Measurements from ENCODE around the gene B3GALT6.

The B3GALT6 gene

DNA sequence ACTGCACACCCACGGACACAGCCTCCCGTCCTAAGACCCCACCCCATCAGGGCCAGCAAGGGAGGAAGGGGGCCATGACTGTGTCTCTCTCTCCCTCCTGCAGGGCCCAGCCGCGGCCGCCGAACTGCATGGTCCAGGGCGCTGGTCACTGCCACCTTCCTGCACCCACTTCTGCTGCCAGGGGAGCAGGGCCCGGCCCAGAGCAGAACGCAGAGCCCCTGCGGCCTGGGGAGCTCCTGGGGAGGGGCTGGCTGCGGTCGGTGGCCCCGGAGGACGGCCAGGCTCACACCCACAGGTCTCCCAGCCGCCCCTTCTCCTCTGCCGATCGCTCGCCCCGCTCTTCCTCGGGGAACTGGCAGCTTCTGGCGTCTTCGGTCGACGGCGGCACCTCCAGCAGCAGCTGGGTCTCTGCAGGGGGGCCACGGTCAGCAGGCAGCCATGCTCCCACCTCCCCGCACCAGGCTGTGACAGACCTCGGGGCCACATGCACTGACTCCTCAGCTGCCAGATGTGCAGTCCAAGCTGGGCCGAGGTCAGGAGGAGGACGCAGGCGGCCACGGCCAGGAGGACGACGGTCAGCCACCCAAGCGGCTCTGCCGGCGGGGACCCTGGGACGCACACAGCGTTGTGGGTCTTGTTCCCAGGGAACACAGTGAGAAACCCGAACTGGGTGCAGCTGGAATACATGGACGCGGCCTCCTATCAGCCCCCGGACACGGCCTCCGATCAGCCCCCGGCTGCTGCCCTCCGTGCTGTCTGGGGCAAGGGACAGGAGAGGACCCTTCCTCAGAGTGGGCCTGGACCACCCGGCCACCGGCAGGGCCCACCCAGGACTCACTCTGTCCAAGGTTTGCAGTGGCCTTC, 28.2 kb upstream of the B3GALT6 start:
- no peak overlapping the region for H3K4me3 ChIP-seq (replicated peaks; ENCODE audit: low read depth, low read length)
- TF ChIP-seq, protein P1, sequence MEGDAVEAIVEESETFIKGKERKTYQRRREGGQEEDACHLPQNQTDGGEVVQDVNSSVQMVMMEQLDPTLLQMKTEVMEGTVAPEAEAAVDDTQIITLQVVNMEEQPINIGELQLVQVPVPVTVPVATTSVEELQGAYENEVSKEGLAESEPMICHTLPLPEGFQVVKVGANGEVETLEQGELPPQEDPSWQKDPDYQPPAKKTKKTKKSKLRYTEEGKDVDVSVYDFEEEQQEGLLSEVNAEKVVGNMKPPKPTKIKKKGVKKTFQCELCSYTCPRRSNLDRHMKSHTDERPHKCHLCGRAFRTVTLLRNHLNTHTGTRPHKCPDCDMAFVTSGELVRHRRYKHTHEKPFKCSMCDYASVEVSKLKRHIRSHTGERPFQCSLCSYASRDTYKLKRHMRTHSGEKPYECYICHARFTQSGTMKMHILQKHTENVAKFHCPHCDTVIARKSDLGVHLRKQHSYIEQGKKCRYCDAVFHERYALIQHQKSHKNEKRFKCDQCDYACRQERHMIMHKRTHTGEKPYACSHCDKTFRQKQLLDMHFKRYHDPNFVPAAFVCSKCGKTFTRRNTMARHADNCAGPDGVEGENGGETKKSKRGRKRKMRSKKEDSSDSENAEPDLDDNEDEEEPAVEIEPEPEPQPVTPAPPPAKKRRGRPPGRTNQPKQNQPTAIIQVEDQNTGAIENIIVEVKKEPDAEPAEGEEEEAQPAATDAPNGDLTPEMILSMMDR (IDR thresholded peaks at IDR 0.05; ENCODE audit: low read length, missing control alignments) = no peak

DNA sequence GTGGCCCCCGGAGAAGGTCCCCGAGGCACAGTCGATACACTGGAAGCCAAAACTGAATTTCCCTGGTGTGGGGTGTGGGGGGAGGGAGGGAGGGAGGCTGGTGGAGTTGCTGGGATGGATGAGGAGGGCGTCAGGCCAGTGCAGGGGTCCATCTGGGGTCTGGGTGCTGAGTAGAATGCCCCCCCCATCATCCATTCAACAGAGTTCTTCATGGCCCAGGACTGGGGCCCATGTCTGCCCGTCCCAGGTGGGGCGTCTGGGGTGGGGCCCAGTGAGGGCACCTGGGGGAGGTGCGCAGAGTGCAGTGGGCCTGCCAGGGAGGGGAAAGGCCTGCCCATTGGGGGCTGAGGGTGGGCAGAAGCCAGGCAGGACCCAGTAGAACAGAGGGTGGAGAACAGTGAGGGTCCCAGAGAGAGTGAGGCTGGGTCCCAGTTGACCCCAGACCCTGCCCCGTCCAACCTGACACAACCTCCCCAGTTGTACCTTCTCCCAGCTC, 27.6 kb upstream of the B3GALT6 start:
- no peak overlapping the region for H3K4me3 ChIP-seq (replicated peaks; ENCODE audit: low read depth, low read length)
- TF ChIP-seq, protein P1 (IDR thresholded peaks at IDR 0.05; ENCODE audit: low read length, missing control alignments) = no peak
- DNase-seq (ENCODE audit: low read depth) = no peak

More for the DNA sequence above, 28.2 kb upstream of the B3GALT6 start:
- DNase-seq (ENCODE audit: low read depth) = no peak

DNA sequence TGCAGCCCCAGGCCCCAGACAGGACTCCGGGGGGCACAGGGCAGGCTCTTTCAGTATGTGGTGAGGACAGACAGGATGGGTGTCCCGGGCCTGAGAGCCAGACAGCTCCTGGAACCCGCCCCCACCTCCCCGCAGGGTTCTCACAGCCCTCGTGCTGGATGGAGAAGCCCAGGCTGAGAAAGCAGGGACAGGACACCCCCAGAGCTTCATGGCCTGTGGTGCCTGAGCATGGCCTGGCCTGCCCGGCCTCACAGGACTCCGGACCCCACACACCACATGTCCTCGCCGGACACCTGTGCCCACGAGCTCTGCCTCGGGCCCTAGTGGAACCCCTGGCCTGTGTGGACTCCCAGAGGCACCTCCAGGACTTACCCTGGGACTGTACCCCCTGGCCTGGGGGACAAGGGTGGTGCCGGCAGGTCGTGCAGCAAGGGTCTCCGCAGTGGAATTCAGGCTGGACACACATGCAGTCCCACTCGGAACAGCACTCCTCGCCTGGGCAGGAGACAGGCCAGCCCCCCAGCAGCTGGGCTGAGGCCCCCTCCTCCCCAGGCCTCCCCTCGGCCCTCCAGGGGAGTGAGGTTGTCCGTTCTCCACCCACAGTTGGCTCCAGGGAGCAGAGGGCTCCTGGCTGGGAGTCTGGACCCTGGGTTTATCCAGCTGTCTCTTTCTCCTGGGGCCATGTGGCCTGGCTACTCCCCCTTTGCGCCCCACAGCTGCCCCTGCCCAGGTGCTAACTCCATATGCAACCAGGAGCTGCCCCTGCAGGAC, 26.9 kb upstream of the B3GALT6 start:
- TF ChIP-seq, protein P1 (IDR thresholded peaks at IDR 0.05; ENCODE audit: low read length, missing control alignments) = no peak
- DNase-seq (ENCODE audit: low read depth) = no peak
- no peak overlapping the region for H3K4me3 ChIP-seq (replicated peaks; ENCODE audit: low read depth, low read length)

DNA sequence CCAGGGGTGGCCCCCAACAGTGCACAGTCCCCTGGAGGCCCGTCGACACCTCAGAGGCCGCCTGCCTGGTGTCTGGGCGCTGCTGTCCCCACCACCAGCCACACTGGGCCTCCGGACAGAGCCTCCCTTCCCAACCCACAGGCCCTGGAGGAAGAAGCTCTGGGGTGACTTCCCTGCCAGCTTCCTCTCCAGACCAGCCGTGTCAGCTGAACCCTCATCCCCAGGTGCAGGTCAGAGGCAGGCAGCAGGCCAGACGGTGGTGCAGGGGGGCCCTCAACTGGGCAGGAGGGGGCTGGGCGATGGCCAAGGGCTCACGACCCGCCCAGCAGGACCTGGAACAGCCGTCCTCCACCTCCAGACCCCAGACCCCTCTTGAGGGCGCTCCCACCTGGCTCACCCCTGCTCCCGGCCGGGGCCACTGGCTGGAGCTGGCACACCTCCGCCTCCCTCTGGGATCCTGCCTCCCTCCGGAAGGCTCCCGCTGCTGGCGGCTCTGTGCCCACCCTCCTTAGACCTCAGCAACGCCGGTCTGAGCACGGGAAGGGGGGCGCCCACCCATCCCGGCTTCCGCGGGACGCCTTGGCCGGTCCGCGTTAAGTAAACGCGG, 26.2 kb upstream of the B3GALT6 start:
- TF ChIP-seq, protein P1 (IDR thresholded peaks at IDR 0.05; ENCODE audit: low read length, missing control alignments) = no peak
- H3K4me3 ChIP-seq (replicated peaks; ENCODE audit: low read depth, low read length) = no peak overlapping the region
- DNase-seq (ENCODE audit: low read depth) = no peak

DNA sequence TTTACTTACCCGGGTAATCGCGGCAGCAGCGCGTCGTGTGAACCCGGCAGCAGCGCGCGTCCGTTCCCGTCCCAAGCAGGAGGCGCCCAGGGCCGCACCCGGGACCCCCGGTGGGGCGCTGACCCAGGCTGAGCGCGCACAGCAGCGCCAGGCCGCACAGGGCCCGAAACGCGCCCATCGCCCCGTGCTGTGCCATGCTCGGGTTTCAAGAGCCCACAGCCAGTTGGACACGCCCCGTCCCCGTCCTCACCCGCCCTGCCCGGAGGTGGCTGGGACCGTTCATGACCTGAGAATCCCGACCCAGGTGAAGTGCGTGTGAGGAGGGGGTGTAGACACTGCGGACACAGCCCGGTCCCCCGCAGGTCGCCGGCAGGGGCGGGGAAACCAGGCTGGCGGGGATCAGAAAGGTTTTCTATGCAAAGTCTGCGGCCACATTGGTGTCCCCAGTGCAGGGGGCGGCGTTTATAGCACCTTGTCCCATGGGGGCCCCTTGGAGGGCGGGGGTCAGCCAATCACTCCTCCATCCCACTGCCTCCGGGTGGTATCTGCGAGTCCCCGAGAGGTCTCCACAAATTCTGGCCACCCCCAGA, 25.6 kb upstream of the B3GALT6 start, which contains the start of gene TNFRSF18:
Gene TNFRSF18 (minus strand): TSS at position 217 of the 590 bp plus-strand sequence. CDS start 21 bp downstream, at position 196.
- no peak within 1 kb of the TSS for H3K4me3 ChIP-seq (replicated peaks; ENCODE audit: low read depth, low read length)
- DNase-seq (ENCODE audit: low read depth) = no peak

More for the DNA sequence above, 25.6 kb upstream of the B3GALT6 start, which contains the start of gene TNFRSF18:
- TF ChIP-seq, protein P1 (IDR thresholded peaks at IDR 0.05; ENCODE audit: low read length, missing control alignments) = no peak
